HCT116 (cell line): ENCODE measurements around the gene SCAF8. TPM values are rescaled to one million over a fixed set of nuclear protein-coding genes. Genes with fewer than 3 reads are reported as not detected.

ENCODE experiments used
- ATAC-seq: fragments of 200-7000 bp; cut with Tn5 transposase; 2 replicates; pipeline ENCODE4 v1.9.1; 2020; ENCODE audit warnings: mild to moderate bottlenecking, moderate library complexity
- BruUV-seq: library from RNA; stranded (reverse); fragments of 400-500 nt; replicated peaks from 2 replicates; lab custom pipeline; 2021; lab: Mats Ljungman, UMichigan
- CTCF ChIA-PET: fragments of 300-600 bp; sonication (Branson Sonifier 250); formaldehyde crosslinking; loops from one replicate; lab custom pipeline; 2021; ENCODE audit warnings: antibody characterized with exemption; lab: Charles Lee
- POLR2A ChIA-PET: fragments of 300-600, 350-600 bp; sonication (Branson Sonifier 250); formaldehyde crosslinking; loops from one replicate; lab custom pipeline; 2021; ENCODE audit warnings: antibody characterized with exemption; lab: Charles Lee
- RAD21 ChIA-PET, 2 experiments: fragments of 300-600 bp; sonication (Branson Sonifier 250); formaldehyde crosslinking; loops; one replicate each; lab custom pipeline; 2023; ENCODE audit warnings: low total read pairs in 2 of 2; ENCODE audit not compliant: uncharacterized antibody in 2 of 2, unreplicated experiment in 2 of 2, low non-redundant PET in 1 of 2; lab: Charles Lee
- DNase-seq: peaks from one replicate; pipeline ENCODE4 v3.0.0-alpha.2; 2010; ENCODE audit warnings: low read depth, low spot score
- H2AFZ ChIP-seq: fragments of 200-600 bp; shearing (Covaris generic), sonication (generic); 2 replicates; pipeline ENCODE4 v1.6.1; 2017; ENCODE audit warnings: low read depth, mixed run types, mixed read lengths, antibody characterized with exemption, low read length; ENCODE audit not compliant: poor library complexity, severe bottlenecking
- H3K27ac ChIP-seq: 2 replicates; pipeline ENCODE4 v1.5.1; 2012; ENCODE audit warnings: low read depth, low read length
- H3K27me3 ChIP-seq: fragments of 200-600 bp; sonication (generic); 2 replicates; pipeline ENCODE4 v1.6.1; 2016; ENCODE audit warnings: mixed run types, low read length, mixed read lengths; ENCODE audit not compliant: insufficient read depth
- H3K36me3 ChIP-seq, 2 experiments: fragments of 200-500 bp in 1 of 2; fragments of 200-600 bp in 1 of 2; sonication (Bioruptor generic) in 1 of 2; sonication (generic) in 1 of 2; 2 replicates each; pipeline versions ENCODE4 v1.5.1 to v1.6.1; 2014 to 2016; ENCODE audit warnings: low read length in 2 of 2, inconsistent platforms in 1 of 2, mixed read lengths in 1 of 2, mixed run types in 1 of 2; ENCODE audit not compliant: insufficient read depth in 2 of 2, control insufficient read depth in 1 of 2
- H3K4me1 ChIP-seq, 2 experiments: fragments of 200-600 bp in 1 of 2; sonication (generic) in 1 of 2; 2 replicates each; pipeline versions ENCODE4 v1.5.1 to v1.6.1; 2012 to 2017; ENCODE audit warnings: low read length in 2 of 2, inconsistent platforms in 1 of 2, mild to moderate bottlenecking in 1 of 2, mixed read lengths in 1 of 2, mixed run types in 1 of 2, moderate library complexity in 1 of 2; ENCODE audit not compliant: insufficient read depth in 2 of 2, control insufficient read depth in 1 of 2
- H3K4me2 ChIP-seq: fragments of 200-600 bp; sonication (generic); 2 replicates; pipeline ENCODE4 v1.6.1; 2017; ENCODE audit warnings: mixed run types, low read length, mixed read lengths
- H3K4me3 ChIP-seq, 2 experiments: fragments of 200-600 bp in 1 of 2; sonication (generic) in 1 of 2; replicated peaks in 1 of 2; 2 replicates each; pipeline ENCODE4 v1.5.1; 2011 to 2016; ENCODE audit warnings: low read length in 2 of 2, control low read depth in 1 of 2, low read depth in 1 of 2, mild to moderate bottlenecking in 1 of 2, mixed read lengths in 1 of 2, mixed run types in 1 of 2
- H3K79me2 ChIP-seq: fragments of 200-600 bp; sonication (generic); 2 replicates; pipeline ENCODE4 v1.6.1; 2017; ENCODE audit warnings: mild to moderate bottlenecking, mixed run types, low read length, moderate library complexity, mixed read lengths; ENCODE audit not compliant: insufficient read depth
- H3K9ac ChIP-seq: fragments of 200-600 bp; sonication (generic); 2 replicates; pipeline ENCODE4 v1.6.1; 2016; ENCODE audit warnings: low read length, mixed read lengths
- H3K9me2 ChIP-seq: fragments of 200-600 bp; sonication (generic), shearing (Covaris generic); 2 replicates; pipeline ENCODE4 v1.6.1; 2017; ENCODE audit warnings: mixed run types, mild to moderate bottlenecking, moderate library complexity; ENCODE audit not compliant: insufficient read depth
- H3K9me3 ChIP-seq, 2 experiments: fragments of 200-500 bp in 1 of 2; fragments of 200-600 bp in 1 of 2; sonication (Bioruptor generic) in 1 of 2; sonication (generic) in 1 of 2; 2 replicates each; pipeline ENCODE4 v1.6.1; 2014 to 2017; ENCODE audit warnings: low read length in 2 of 2, mixed read lengths in 2 of 2, inconsistent platforms in 1 of 2, low read depth in 1 of 2, mild to moderate bottlenecking in 1 of 2, mixed run types in 1 of 2, moderate library complexity in 1 of 2; ENCODE audit not compliant: control insufficient read depth in 1 of 2, insufficient read depth in 1 of 2
- H4K20me1 ChIP-seq: fragments of 200-600 bp; sonication (generic), shearing (Covaris generic); 2 replicates; pipeline ENCODE4 v1.6.1; 2017; ENCODE audit warnings: mixed run types, mild to moderate bottlenecking, moderate library complexity; ENCODE audit not compliant: insufficient read depth
- CEBPB ChIP-seq: IDR thresholded peaks from 2 replicates; pipeline ENCODE4 v1.6.1; 2012; ENCODE audit warnings: low read depth
- CTCF ChIP-seq, 3 experiments: fragments of 200-600 bp in 1 of 3; sonication (generic) in 1 of 3; IDR thresholded peaks in 2 of 3; conservative IDR thresholded peaks in 1 of 3; 2 replicates each; pipeline ENCODE4 v1.5.1; 2012 to 2017; ENCODE audit warnings: low read depth in 2 of 3, low read length in 2 of 3, antibody characterized with exemption in 1 of 3, borderline replicate concordance in 1 of 3, control low read depth in 1 of 3, mild to moderate bottlenecking in 1 of 3, mixed read lengths in 1 of 3, mixed run types in 1 of 3, moderate library complexity in 1 of 3; ENCODE audit not compliant: insufficient read depth in 1 of 3
- EGR1 ChIP-seq: IDR thresholded peaks from 2 replicates; pipeline ENCODE4 v1.6.1; 2012; ENCODE audit warnings: low read depth
- EZH2 ChIP-seq: fragments of 200-600 bp; sonication (generic); IDR thresholded peaks from 2 replicates; pipeline ENCODE4 v1.6.1; 2017; ENCODE audit warnings: antibody characterized with exemption, mixed run types
- EZH2phosphoT487 ChIP-seq: fragments of 200-600 bp; IDR thresholded peaks from 2 replicates; pipeline ENCODE4 v1.6.1; 2018; ENCODE audit warnings: antibody characterized with exemption, borderline replicate concordance
- JUND ChIP-seq: IDR thresholded peaks from 2 replicates; pipeline ENCODE4 v1.6.1; 2012
- MAX ChIP-seq: IDR thresholded peaks from 2 replicates; pipeline ENCODE4 v1.6.1; 2012
- POLR2A ChIP-seq: IDR thresholded peaks from 2 replicates; pipeline ENCODE4 v1.7.0; 2011; ENCODE audit warnings: borderline replicate concordance; ENCODE audit not compliant: insufficient read depth, insufficient read length; ENCODE audit errors: extremely low read depth
- RAD21 ChIP-seq: IDR thresholded peaks from 2 replicates; pipeline ENCODE4 v1.6.1; 2012; ENCODE audit warnings: low read depth, mild to moderate bottlenecking
- REST ChIP-seq: IDR thresholded peaks from 2 replicates; pipeline ENCODE4 v1.6.1; 2012; ENCODE audit warnings: low read depth
- SIN3A ChIP-seq: IDR thresholded peaks from 2 replicates; pipeline ENCODE4 v1.6.1; 2012; ENCODE audit warnings: low read depth
- TCF7L2 ChIP-seq: IDR thresholded peaks from 2 replicates; pipeline ENCODE4 v1.7.0; 2011; ENCODE audit warnings: borderline replicate concordance, inconsistent platforms; ENCODE audit not compliant: insufficient read depth, insufficient read length; ENCODE audit errors: extremely low read depth
- YY1 ChIP-seq: IDR thresholded peaks from 2 replicates; pipeline ENCODE4 v1.6.1; 2011; ENCODE audit warnings: low read length, low read depth, moderate library complexity, mild to moderate bottlenecking; ENCODE audit not compliant: insufficient replicate concordance; ENCODE audit errors: extremely low read depth
- intact Hi-C: fragments of 100-400 bp; cut with micrococcal nuclease; formaldehyde crosslinking; loops from 2 replicates; pipeline ENCODE4 v1.10.0; 2022
- total RNA-seq: library from RNA; stranded (reverse); gene quantifications from one replicate; pipeline ENCODE4 v1.2.1, GENCODE V29; 2021; ENCODE audit not compliant: unreplicated experiment

The SCAF8 gene
- total RNA-seq, 1 experiment from 2014 or later: 34.6 TPM

GRCh38 chr6:154800338-154800737, 67.1 kb downstream of the SCAF8 start:
- Histone ChIP-seq H3K9ac (no peak overlapping the region), H3K4me2 (no peak overlapping the region), H3K9me3 (no peaks in the 10 kb centered on the region), H3K4me1 (no peaks in the 10 kb centered on the region), H3K9me2 (no peaks in the 10 kb centered on the region), H3K36me3 (peaks cover 0 to 21% of the 10 kb centered on the region in 2 experiments; a peak in 2 of 4 replicates), H3K27me3 (no peaks in the 10 kb centered on the region), H4K20me1 (no peaks in the 10 kb centered on the region; the same call in 1 of the 2 replicates), H3K4me3 (no peak overlapping the region), H3K79me2 (peaks cover 22% of the 10 kb centered on the region), H3K27ac (no peak overlapping the region), H2AFZ (no peak overlapping the region)
- DNase-seq (no peak), ATAC-seq (no peak)
- no TSS peak for BruUV-seq
- ChIA-PET POLR2A (no interaction called here), CTCF (no interaction called here), RAD21 (no interaction called here)
- intact Hi-C loops: no loop called here
- no peak for TF ChIP-seq CEBPB
- TF ChIP-seq CTCF (IDR thresholded peaks at IDR 0.05 in 2 of 3, conservative IDR thresholded peaks at IDR 0.05 in 1 of 3; ENCODE audit: borderline replicate concordance in 1 of 3, insufficient read depth in 1 of 3, low read depth in 2 of 3, low read length in 2 of 3): no peak
- no peak for TF ChIP-seq REST
- TF ChIP-seq EZH2: no peak
- no peak for TF ChIP-seq RAD21
- no peak for TF ChIP-seq YY1
- no peak for TF ChIP-seq POLR2A
- no peak for TF ChIP-seq EGR1
- TF ChIP-seq EZH2phosphoT487: no peak
- TF ChIP-seq SIN3A: no peak
- no peak for TF ChIP-seq TCF7L2
- no peak for TF ChIP-seq JUND
- TF ChIP-seq MAX: no peak
